Measurements from ENCODE around the gene AKAP8L.

AKAP8L gene

GRCh38 chr19:15432018-15432494 lies 13.3 kb upstream of the AKAP8L start:
- DNase-seq (ENCODE audit: low spot score): no peak
- H3K27ac ChIP-seq: peak overlapping the region; percentile 23 to 95

DNA sequence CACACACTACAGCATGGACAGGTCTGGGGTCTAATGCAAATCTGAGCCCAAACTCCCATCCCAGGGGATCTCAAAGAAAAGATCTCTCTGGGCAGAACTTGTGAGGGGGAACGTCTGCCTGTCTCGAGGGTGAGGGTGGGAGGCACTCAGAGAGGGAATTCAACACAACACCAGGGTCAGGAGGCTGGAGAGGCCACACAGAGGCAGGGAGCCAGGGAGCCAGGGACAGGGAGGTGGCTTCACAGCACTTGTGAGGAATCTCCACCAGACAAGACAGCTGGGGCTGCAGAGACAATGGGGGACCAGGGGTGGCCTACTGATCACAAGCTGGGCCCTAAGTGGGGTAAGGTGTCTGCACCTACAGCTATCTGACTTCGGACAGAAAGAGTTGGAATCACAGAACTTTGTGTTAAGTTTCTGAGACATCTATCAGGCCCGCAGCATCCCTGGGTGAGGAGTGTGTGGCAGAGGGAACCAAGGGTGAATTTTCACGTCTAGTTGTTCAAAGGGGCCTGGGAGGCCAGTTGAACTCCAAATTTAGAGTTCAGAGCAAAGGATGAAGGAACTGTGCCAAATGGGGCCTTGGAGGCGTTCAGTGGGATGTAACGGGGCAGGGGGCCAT lies 12.7 kb upstream of the AKAP8L start:
- Histone ChIP-seq H3K4me3 (peak overlapping the region; percentile 98), H3K27ac (peak overlapping the region in 1 of 2 donors; percentile 95)
- no peak for DNase-seq (ENCODE audit: low spot score)
- TF ChIP-seq, protein P1, sequence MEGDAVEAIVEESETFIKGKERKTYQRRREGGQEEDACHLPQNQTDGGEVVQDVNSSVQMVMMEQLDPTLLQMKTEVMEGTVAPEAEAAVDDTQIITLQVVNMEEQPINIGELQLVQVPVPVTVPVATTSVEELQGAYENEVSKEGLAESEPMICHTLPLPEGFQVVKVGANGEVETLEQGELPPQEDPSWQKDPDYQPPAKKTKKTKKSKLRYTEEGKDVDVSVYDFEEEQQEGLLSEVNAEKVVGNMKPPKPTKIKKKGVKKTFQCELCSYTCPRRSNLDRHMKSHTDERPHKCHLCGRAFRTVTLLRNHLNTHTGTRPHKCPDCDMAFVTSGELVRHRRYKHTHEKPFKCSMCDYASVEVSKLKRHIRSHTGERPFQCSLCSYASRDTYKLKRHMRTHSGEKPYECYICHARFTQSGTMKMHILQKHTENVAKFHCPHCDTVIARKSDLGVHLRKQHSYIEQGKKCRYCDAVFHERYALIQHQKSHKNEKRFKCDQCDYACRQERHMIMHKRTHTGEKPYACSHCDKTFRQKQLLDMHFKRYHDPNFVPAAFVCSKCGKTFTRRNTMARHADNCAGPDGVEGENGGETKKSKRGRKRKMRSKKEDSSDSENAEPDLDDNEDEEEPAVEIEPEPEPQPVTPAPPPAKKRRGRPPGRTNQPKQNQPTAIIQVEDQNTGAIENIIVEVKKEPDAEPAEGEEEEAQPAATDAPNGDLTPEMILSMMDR (IDR thresholded peaks at IDR 0.05): no peak

More at GRCh38 chr19:15432018-15432494, 13.3 kb upstream of the AKAP8L start:
- peak overlapping the region; percentile 98 for H3K4me3 ChIP-seq
- TF ChIP-seq, protein P1 (IDR thresholded peaks at IDR 0.05): no peak

DNA sequence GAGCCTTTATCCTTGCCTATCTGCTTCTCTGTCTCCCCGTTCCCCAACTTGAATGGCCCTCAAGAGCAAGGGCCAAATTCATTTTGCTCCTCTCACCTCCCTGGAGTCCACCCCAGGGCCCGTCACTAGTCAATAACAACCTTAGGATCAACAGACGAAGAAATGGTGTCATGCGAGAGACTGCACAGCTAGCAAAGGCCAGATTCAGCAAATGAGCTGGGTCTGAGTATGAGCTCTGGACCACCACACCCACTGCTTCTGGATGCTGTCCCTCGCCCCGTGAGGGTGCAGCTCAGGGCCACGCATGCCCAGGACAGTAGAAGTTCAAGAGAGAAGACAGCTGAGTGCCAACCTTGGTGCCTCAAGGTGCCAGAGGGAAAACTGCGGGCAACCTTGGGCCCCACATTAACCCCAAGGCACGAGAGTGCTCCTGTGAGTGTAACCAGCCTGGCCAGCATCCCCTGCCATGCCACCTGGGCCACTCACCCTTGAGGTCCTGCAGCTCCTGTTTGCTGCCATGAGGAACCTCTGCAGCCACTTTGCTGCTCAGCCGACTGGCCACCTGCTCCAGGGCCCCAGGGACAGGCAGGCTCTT lies 11.8 kb upstream of the AKAP8L start:
- Histone ChIP-seq H3K4me3 (peak overlapping the region; percentile 98), H3K27ac (no peak overlapping the region)
- no peak for DNase-seq (ENCODE audit: low spot score)
- TF ChIP-seq, protein P1 (IDR thresholded peaks at IDR 0.05): no peak

GRCh38 chr19:15429825-15430467 lies 11.2 kb upstream of the AKAP8L start:
- TF ChIP-seq, protein P1 (IDR thresholded peaks at IDR 0.05): no peak
- Histone ChIP-seq H3K4me3 (no peak overlapping the region), H3K27ac (no peak overlapping the region)
- no peak for DNase-seq (ENCODE audit: low spot score)

- DNase-seq (ENCODE audit: low spot score): no peak
- TF ChIP-seq, protein P1 (IDR thresholded peaks at IDR 0.05): no peak
These were observed 10.4 kb upstream of the AKAP8L start for GRCh38 chr19:15428956-15429824.

GRCh38 chr19:15427991-15428471 lies 9.2 kb upstream of the AKAP8L start:
- no peak overlapping the region for H3K4me3 ChIP-seq
- TF ChIP-seq, protein P1 (IDR thresholded peaks at IDR 0.05): no peak
- no peak overlapping the region for H3K27ac ChIP-seq
- DNase-seq (ENCODE audit: low spot score): no peak

More at GRCh38 chr19:15428956-15429824, 10.4 kb upstream of the AKAP8L start:
- Histone ChIP-seq H3K27ac (no peak overlapping the region), H3K4me3 (no peak overlapping the region)
